Stimulated activated naive B cell treated with anti-CD40 and anti-IgM and Interleukin-4, amounts not matched to agents 10 μg/mL and 1 μg/mL and 100 μg/mL, for 72 hours (primary cell): ENCODE data around the gene FATE1.
A peak's percentile ranks its signal among the peaks of the same experiment; 100 is the strongest.

Source experiments
- ATAC-seq, 2 donors: fragments of 150-1000 bp; cut with Tn5 transposase; replicated peaks; 2 replicates each; pipeline ENCODE4 v1.10.0; 2021; ENCODE audit warnings: moderate library complexity in 1 of 2
- DNase-seq: peaks from one replicate; pipeline ENCODE4 v3.0.0; 2021
- H3K27ac Mint-ChIP-seq: one replicate; pipeline ENCODE4 v1.8.0; 2022; ENCODE audit warnings: mild to moderate bottlenecking, mixed read lengths
- H3K27me3 Mint-ChIP-seq, 2 donors: one replicate each; pipeline ENCODE4 v1.8.0; 2022; ENCODE audit warnings: mixed read lengths in 2 of 2
- H3K36me3 Mint-ChIP-seq, 2 donors: one replicate each; pipeline ENCODE4 v1.8.0; 2022; ENCODE audit warnings: mixed read lengths in 2 of 2, mild to moderate bottlenecking in 1 of 2
- H3K4me1 Mint-ChIP-seq, 2 donors: one replicate each; pipeline ENCODE4 v1.8.0; 2022; ENCODE audit warnings: mixed read lengths in 2 of 2, mild to moderate bottlenecking in 1 of 2
- H3K4me3 Mint-ChIP-seq, 2 donors: one replicate each; pipeline ENCODE4 v1.8.0; 2022; ENCODE audit warnings: mild to moderate bottlenecking in 2 of 2, mixed read lengths in 2 of 2, moderate library complexity in 1 of 2
- H3K9me3 Mint-ChIP-seq, 2 donors: one replicate each; pipeline ENCODE4 v1.8.0; 2022; ENCODE audit warnings: mixed read lengths in 2 of 2, mild to moderate bottlenecking in 1 of 2

Gene FATE1

DNA sequence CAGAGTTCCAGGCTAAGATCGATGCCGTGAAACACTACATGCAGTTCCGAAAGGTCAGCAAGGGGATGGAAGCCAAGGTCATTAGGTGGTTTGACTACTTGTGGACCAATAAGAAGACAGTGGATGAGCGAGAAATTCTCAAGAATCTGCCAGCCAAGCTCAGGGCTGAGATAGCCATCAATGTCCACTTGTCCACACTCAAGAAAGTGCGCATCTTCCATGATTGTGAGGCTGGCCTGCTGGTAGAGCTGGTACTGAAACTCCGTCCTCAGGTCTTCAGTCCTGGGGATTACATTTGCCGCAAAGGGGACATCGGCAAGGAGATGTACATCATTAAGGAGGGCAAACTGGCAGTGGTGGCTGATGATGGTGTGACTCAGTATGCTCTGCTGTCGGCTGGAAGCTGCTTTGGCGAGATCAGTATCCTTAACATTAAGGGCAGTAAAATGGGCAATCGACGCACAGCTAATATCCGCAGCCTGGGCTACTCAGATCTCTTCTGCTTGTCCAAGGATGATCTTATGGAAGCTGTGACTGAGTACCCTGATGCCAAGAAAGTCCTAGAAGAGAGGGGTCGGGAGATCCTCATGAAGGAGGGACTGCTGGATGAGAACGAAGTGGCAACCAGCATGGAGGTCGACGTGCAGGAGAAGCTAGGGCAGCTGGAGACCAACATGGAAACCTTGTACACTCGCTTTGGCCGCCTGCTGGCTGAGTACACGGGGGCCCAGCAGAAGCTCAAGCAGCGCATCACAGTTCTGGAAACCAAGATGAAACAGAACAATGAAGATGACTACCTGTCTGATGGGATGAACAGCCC, 28.0 kb downstream of the FATE1 start:
- peaks cover 0 to 2% of the 10 kb centered on the region in 2 donors for H3K9me3 Mint-ChIP-seq
- ATAC-seq: no peak
- H3K27ac Mint-ChIP-seq: no peak overlapping the region
- no peaks in the 10 kb centered on the region for H3K4me1 Mint-ChIP-seq
- no peak for DNase-seq
- H3K36me3 Mint-ChIP-seq: no peaks in the 10 kb centered on the region
- no peak overlapping the region for H3K4me3 Mint-ChIP-seq
- peaks cover 0 to 4% of the 10 kb centered on the region in 2 donors for H3K27me3 Mint-ChIP-seq

DNA sequence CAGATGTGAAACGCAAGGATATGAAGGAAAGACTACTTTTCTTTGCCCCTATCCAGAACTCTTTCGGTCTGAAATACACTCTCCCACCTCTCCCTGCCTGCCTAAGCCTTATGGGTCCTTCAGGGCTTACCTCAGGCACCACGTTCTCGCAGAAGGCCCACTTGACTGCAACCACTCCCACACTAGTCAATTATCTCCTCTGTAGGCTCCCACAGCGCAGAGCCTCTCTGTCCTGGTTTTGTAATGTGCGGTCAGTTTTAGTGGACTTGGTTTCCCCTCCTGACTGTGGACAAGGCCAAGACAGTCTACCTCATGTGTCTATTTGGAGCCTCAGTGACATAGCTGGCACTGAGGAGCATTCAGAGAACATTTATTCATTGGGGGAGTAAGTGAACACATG, 29.8 kb downstream of the FATE1 start:
- Mint-ChIP-seq H3K4me1 (peaks cover 0 to 2% of the 10 kb centered on the region in 2 donors), H3K36me3 (no peaks in the 10 kb centered on the region), H3K27me3 (peaks cover 0 to 14% of the 10 kb centered on the region in 2 donors), H3K27ac (no peak overlapping the region), H3K4me3 (no peak overlapping the region), H3K9me3 (peaks cover 0 to 2% of the 10 kb centered on the region in 2 donors)
- ATAC-seq (no peak), DNase-seq (no peak)

- DNase-seq (no peak), ATAC-seq (no peak)
- Mint-ChIP-seq H3K9me3 (peaks cover 0 to 2% of the 10 kb centered on the region in 2 donors), H3K36me3 (no peaks in the 10 kb centered on the region), H3K4me3 (no peak overlapping the region), H3K4me1 (peaks cover 0 to 5% of the 10 kb centered on the region in 2 donors), H3K27me3 (peaks cover 4 to 22% of the 10 kb centered on the region in 2 donors), H3K27ac (no peak overlapping the region)
Measured at GRCh38 chrX:151746502-151746901, 30.7 kb downstream of the FATE1 start.

GRCh38 chrX:151750511-151750910, 34.7 kb downstream of the FATE1 start:
- Mint-ChIP-seq H3K4me3 (no peak overlapping the region), H3K27ac (no peak overlapping the region), H3K36me3 (no peaks in the 10 kb centered on the region), H3K27me3 (peaks cover 6 to 25% of the 10 kb centered on the region in 2 donors), H3K9me3 (no peaks in the 10 kb centered on the region), H3K4me1 (peaks cover 0 to 5% of the 10 kb centered on the region in 2 donors)
- ATAC-seq (no peak), DNase-seq (no peak)

DNA sequence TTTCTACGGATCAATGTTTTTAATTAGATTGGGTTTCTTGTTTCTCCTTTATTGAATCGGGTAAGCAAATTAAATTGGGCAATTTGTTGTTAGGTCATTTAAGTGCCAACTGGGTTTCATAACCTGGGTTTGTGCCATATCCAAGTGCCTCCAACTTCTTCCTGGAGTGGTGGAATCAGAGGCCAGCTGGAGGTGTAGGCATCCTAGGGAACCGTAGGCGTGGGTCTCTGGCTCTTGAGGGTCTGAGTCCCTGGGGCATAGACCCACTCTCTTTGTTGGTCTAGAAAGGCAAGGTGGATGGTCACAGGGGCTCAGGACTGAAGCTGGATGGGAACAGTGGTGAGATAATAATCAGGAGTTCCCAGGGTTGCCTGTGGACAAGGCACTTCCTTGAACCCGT, 37.0 kb downstream of the FATE1 start:
- Mint-ChIP-seq H3K4me3 (no peak overlapping the region), H3K27ac (no peak overlapping the region), H3K4me1 (peaks cover 0 to 5% of the 10 kb centered on the region in 2 donors), H3K36me3 (no peaks in the 10 kb centered on the region), H3K9me3 (no peaks in the 10 kb centered on the region), H3K27me3 (peaks cover 13 to 30% of the 10 kb centered on the region in 2 donors)
- ATAC-seq (no peak), DNase-seq (no peak)

GRCh38 chrX:151753313-151754046, 37.6 kb downstream of the FATE1 start:
- no peak overlapping the region for H3K27ac Mint-ChIP-seq
- no peak overlapping the region for H3K4me3 Mint-ChIP-seq
- H3K36me3 Mint-ChIP-seq: no peaks in the 10 kb centered on the region
- ATAC-seq (peak; percentile 63 to 71), DNase-seq (peak; percentile 2)
- no peaks in the 10 kb centered on the region for H3K9me3 Mint-ChIP-seq
- H3K27me3 Mint-ChIP-seq: peaks cover 13 to 30% of the 10 kb centered on the region in 2 donors
- peaks cover 0 to 5% of the 10 kb centered on the region in 2 donors for H3K4me1 Mint-ChIP-seq

DNA sequence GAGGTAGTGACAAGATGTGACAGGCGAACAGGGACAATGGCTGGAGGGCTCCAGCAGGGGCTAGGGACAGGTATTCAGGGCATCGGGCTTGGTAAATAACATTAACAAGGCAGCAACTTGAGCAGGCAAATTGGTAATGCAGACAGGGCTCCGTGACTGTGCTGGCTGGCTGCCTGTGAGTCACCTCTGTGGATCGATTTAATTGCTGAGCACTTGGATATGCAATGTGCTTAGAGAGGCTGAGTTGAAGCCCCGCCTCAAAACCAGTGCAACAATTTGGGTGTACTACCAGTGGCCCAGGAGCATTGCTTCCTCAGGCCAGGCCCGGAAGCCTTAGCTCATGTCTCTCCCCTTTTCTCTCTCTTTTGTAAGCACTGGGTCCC, 38.2 kb downstream of the FATE1 start:
- Mint-ChIP-seq H3K4me1 (peaks cover 0 to 5% of the 10 kb centered on the region in 2 donors), H3K36me3 (no peaks in the 10 kb centered on the region), H3K9me3 (no peaks in the 10 kb centered on the region), H3K27me3 (peaks cover 13 to 28% of the 10 kb centered on the region in 2 donors), H3K27ac (no peak overlapping the region), H3K4me3 (no peak overlapping the region)
- DNase-seq (no peak), ATAC-seq (peak in 1 of 2 donors; percentile 14)

DNA sequence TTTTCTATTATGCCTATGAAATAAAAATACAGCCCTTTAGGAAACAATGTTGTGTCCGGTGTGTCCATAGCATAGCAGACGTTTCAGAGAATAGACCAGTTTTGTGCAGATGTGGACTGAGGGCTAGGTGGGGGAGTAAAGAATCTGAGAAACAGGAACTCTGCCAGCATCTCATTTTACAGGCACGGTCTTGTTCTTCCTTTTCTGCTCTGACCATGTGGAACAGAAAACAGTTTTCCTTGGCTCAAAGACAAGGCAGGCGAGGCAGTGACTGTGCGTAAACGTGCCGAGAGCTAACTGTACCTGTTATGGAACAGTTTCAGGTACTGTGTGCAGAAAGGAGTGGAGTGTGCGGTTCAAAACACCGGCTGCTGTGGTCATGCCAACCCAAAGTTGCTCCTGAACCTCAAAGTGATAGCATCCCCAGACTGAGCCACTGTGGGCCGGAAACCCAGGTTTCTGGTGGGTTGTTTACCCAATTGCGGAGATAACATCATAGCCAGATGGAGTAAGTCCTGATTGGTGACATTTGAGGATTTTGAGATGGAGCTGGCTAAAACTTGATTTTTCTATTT, 38.9 kb downstream of the FATE1 start:
- H3K27ac Mint-ChIP-seq: no peak overlapping the region
- no peaks in the 10 kb centered on the region for H3K36me3 Mint-ChIP-seq
- no peak overlapping the region for H3K4me3 Mint-ChIP-seq
- no peaks in the 10 kb centered on the region for H3K9me3 Mint-ChIP-seq
- DNase-seq (no peak), ATAC-seq (no peak)
- H3K27me3 Mint-ChIP-seq: peaks cover 13 to 21% of the 10 kb centered on the region in 2 donors
- H3K4me1 Mint-ChIP-seq: peaks cover 0 to 5% of the 10 kb centered on the region in 2 donors

DNA sequence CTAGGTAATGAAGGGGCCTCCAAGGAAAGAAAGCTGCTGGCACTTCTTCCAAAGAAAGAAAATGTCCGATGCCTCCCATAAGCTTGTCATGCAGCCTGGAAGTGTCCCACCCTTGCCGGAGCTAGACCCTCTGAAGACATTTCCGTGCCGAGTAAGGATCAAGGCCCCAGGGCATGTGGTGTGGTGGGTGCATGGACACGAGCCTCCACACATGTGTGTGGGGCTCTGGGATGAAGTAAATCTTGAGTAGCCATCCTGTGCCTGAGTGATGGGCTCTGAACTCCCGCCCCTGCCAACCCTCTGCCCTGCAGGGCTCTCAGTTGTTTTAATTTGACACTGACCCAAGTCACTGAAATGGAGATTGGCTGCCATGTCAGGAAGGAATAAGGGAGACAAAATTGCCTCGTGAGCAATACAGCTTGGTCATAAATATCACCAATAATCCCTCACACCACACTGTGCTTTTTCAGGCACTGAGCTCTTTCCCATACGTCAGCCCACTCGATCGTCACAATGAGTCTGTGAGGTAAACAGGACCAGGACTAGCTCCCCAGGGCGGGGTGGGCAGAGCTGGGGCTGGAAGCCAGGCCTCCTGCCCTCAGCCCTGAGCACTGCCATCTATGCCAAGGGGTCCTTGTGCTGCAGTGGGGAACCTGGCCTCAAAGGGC, 43.3 kb downstream of the FATE1 start:
- H3K4me3 Mint-ChIP-seq: no peak overlapping the region
- H3K27me3 Mint-ChIP-seq: peaks cover 5 to 6% of the 10 kb centered on the region in 2 donors
- no peaks in the 10 kb centered on the region for H3K9me3 Mint-ChIP-seq
- DNase-seq (no peak), ATAC-seq (no peak)
- no peaks in the 10 kb centered on the region for H3K36me3 Mint-ChIP-seq
- H3K4me1 Mint-ChIP-seq: no peaks in the 10 kb centered on the region
- H3K27ac Mint-ChIP-seq: no peak overlapping the region

DNA sequence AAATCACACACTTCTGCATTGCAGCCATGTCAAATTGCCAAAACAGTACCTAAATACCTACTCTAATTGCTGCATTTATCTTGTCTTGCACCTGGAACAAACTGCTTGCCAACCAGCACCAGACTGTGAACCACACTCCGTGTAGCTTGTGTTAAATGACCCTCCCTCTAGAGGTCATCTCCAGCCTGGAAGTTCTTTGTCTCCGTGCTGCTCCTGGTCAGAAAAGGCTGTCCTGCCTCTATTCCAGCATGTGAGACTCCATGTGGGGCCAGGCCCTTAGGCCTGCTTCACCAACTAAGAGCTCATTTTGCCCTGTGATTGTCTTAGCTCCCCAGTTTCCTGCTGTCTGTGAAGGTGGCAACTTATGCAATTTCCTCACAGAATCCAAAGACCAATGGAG, 47.0 kb downstream of the FATE1 start:
- H3K36me3 Mint-ChIP-seq: no peaks in the 10 kb centered on the region
- ATAC-seq (no peak), DNase-seq (no peak)
- H3K9me3 Mint-ChIP-seq: no peaks in the 10 kb centered on the region
- no peaks in the 10 kb centered on the region for H3K4me1 Mint-ChIP-seq
- H3K27me3 Mint-ChIP-seq: peaks cover 0 to 4% of the 10 kb centered on the region in 2 donors
- no peak overlapping the region for H3K27ac Mint-ChIP-seq
- H3K4me3 Mint-ChIP-seq: no peak overlapping the region

- no peak for ATAC-seq
- Mint-ChIP-seq H3K9me3 (no peaks in the 10 kb centered on the region), H3K4me1 (no peaks in the 10 kb centered on the region), H3K4me3 (no peak overlapping the region), H3K36me3 (no peaks in the 10 kb centered on the region), H3K27me3 (peaks cover 0 to 4% of the 10 kb centered on the region in 2 donors), H3K27ac (no peak overlapping the region)
- DNase-seq: no peak
Measured at GRCh38 chrX:151763711-151764110, 47.9 kb downstream of the FATE1 start.

DNA sequence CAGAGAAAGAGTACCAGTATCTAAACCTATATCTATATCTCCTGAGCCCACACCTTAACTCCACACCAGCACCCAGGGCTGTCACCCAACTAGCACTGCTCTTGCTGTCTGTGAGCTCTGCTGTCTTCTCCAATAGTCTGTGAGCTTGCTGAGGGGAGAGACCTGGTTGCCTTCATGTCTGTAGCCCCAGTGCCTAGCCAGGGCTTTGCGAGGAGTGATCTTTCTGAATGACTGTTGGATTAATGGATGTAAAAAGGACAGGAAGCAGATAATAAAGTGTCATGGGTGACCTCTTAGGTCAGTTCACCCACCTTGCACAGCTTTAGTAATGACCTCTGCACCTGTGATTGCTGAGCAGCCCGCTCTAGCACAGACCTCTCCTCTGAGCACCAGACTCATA, 49.2 kb downstream of the FATE1 start:
- Mint-ChIP-seq H3K9me3 (peaks cover 0 to 2% of the 10 kb centered on the region in 2 donors), H3K4me3 (no peak overlapping the region), H3K36me3 (no peaks in the 10 kb centered on the region), H3K27ac (no peak overlapping the region), H3K27me3 (peaks cover 0 to 4% of the 10 kb centered on the region in 2 donors), H3K4me1 (no peaks in the 10 kb centered on the region)
- no peak for DNase-seq
- no peak for ATAC-seq

DNA sequence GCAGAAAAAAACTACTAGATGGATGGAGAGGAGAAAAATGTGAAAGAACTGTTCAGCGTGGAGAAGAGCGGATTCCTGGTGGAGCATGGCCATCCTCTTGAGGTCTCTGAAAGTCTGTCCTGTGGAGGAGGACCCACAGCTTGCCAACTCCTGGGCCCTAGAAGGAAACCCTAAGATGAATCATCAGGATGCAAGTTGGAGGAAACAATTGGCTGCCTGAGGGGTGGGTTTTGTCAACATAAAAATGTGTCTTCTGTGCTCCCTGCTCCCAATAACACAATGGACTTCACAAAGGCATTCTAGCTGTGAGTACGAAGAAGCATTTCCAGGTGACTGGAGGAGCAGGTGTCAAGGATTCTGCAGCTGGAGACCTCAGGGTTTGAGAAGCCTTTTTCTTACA, 55.9 kb downstream of the FATE1 start:
- Mint-ChIP-seq H3K27me3 (no peaks in the 10 kb centered on the region), H3K9me3 (peaks cover 0 to 2% of the 10 kb centered on the region in 2 donors), H3K27ac (no peak overlapping the region), H3K36me3 (no peaks in the 10 kb centered on the region), H3K4me3 (no peak overlapping the region), H3K4me1 (no peaks in the 10 kb centered on the region)
- DNase-seq (no peak), ATAC-seq (no peak)
